Measurements from ENCODE around the gene KAZN.

DNA sequence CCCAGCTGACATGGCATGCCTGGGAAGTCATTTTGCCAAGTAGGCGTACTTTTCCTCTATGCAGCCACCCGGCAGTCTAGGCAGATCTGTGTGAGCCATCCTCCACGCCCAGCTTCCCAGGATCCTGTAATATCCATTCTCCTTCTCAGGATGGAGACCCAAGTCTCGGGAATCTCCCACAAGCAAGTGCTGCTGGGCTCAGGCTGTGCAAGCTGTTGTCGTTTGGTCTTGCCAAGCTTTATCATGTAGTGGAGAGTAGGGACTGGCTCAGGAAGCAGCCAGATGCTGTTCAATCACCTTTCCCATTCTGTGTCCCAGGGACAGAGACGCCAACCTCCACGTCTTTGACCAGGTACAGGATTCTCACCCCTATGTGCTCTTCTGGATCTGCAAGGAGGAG is 363.9 kb downstream of the KAZN start:
- TF ChIP-seq, protein P1, sequence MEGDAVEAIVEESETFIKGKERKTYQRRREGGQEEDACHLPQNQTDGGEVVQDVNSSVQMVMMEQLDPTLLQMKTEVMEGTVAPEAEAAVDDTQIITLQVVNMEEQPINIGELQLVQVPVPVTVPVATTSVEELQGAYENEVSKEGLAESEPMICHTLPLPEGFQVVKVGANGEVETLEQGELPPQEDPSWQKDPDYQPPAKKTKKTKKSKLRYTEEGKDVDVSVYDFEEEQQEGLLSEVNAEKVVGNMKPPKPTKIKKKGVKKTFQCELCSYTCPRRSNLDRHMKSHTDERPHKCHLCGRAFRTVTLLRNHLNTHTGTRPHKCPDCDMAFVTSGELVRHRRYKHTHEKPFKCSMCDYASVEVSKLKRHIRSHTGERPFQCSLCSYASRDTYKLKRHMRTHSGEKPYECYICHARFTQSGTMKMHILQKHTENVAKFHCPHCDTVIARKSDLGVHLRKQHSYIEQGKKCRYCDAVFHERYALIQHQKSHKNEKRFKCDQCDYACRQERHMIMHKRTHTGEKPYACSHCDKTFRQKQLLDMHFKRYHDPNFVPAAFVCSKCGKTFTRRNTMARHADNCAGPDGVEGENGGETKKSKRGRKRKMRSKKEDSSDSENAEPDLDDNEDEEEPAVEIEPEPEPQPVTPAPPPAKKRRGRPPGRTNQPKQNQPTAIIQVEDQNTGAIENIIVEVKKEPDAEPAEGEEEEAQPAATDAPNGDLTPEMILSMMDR (IDR thresholded peaks at IDR 0.05; ENCODE audit: insufficient read depth, low read depth, low read length) = no peak
- TF ChIP-seq EZH2 (IDR thresholded peaks at IDR 0.05; ENCODE audit: insufficient read depth, low read length) = no peak
